ENCODE results near the gene KRTAP10-1. TPM values are rescaled to one million over a fixed set of nuclear protein-coding genes. Genes with fewer than 3 reads are reported as not detected.

Gene KRTAP10-1
- total RNA-seq = not detected in 2 replicates

GRCh38 chr21:44539991-44540666 is at the start of gene KRTAP10-1:
Gene KRTAP10-1, minus strand, starts transcription at chr21:44540195. Its CDS starts 45 bp downstream, at chr21:44540150.

GRCh38 chr21:44580231-44580821 is 40.3 kb upstream of the KRTAP10-1 start, which contains the start of gene KRTAP10-5:
Gene KRTAP10-5, minus strand, starts transcription at chr21:44580604. Its CDS starts 26 bp downstream, at chr21:44580578.

GRCh38 chr21:44573630-44574456 is 33.8 kb upstream of the KRTAP10-1 start, which contains the start of gene KRTAP10-4:
Gene KRTAP10-4, plus strand, starts transcription at chr21:44573729. Its CDS starts 30 bp downstream, at chr21:44573759.

GRCh38 chr21:44558695-44559094 is 18.7 kb upstream of the KRTAP10-1 start, which contains the start of gene KRTAP10-3:
Gene KRTAP10-3, minus strand, starts transcription at chr21:44558795. Its CDS starts 80 bp downstream, at chr21:44558715.

GRCh38 chr21:44551340-44551961 is 11.5 kb upstream of the KRTAP10-1 start, which contains the start of gene KRTAP10-2:
Gene KRTAP10-2, minus strand, starts transcription at chr21:44551505. Its CDS starts 47 bp downstream, at chr21:44551458.

Other genes starting within 250 kb of the KRTAP10-1 start
- gene PFKL, start 240.1 kb downstream of the KRTAP10-1 start, total RNA-seq = 152 and 159 TPM in 2 replicates
- gene CFAP410, start 200.8 kb downstream of the KRTAP10-1 start, total RNA-seq = 17.0 and 18.3 TPM in 2 replicates
- not detected in 2 replicates for gene TRPM2, start 186.6 kb downstream of the KRTAP10-1 start, total RNA-seq
- gene LRRC3, start 84.7 kb downstream of the KRTAP10-1 start, total RNA-seq = 0.18 and 0.29 TPM in 2 replicates
- gene KRTAP10-2, start 11.3 kb upstream of the KRTAP10-1 start, total RNA-seq = not detected in 2 replicates
- gene KRTAP10-3, start 18.6 kb upstream of the KRTAP10-1 start, total RNA-seq = not detected in 2 replicates
- not detected in 2 replicates for gene KRTAP10-4, start 33.5 kb upstream of the KRTAP10-1 start, total RNA-seq
- gene KRTAP10-5, start 40.4 kb upstream of the KRTAP10-1 start, total RNA-seq = not detected in 2 replicates
- not detected in 2 replicates for gene KRTAP10-6, start 52.3 kb upstream of the KRTAP10-1 start, total RNA-seq
- not detected in 2 replicates for gene KRTAP10-7, start 60.4 kb upstream of the KRTAP10-1 start, total RNA-seq
- gene KRTAP10-8, start 71.9 kb upstream of the KRTAP10-1 start, total RNA-seq = not detected in 2 replicates
- not detected in 2 replicates for gene KRTAP10-9, start 86.9 kb upstream of the KRTAP10-1 start, total RNA-seq
- not detected in 2 replicates for gene KRTAP10-10, start 97.2 kb upstream of the KRTAP10-1 start, total RNA-seq
- gene KRTAP10-11, start 106.2 kb upstream of the KRTAP10-1 start, total RNA-seq = not detected in 2 replicates
- not detected in 2 replicates for gene KRTAP12-4, start 114.5 kb upstream of the KRTAP10-1 start, total RNA-seq
- not detected in 2 replicates for gene KRTAP12-3, start 117.7 kb upstream of the KRTAP10-1 start, total RNA-seq
- gene KRTAP12-2, start 126.7 kb upstream of the KRTAP10-1 start, total RNA-seq = not detected in 2 replicates
- gene KRTAP12-1, start 142.0 kb upstream of the KRTAP10-1 start, total RNA-seq = not detected in 2 replicates
- not detected in 2 replicates for gene KRTAP10-12, start 157.0 kb upstream of the KRTAP10-1 start, total RNA-seq
- gene TSPEAR, start 171.4 kb upstream of the KRTAP10-1 start, total RNA-seq = not detected in 2 replicates